GM18520 (cell line): ENCODE results near the gene ZSCAN21.
A peak's percentile ranks its signal among the peaks of the same experiment; 100 is the strongest.
"Not testable (repeated sequence)": the region's sequence is repeated elsewhere in the genome, so short reads cannot be mapped to it uniquely, and the experiment has no call there.

ENCODE experiments used
- ATAC-seq: cut with Tn5 transposase; IDR thresholded peaks from one replicate; pipeline ENCODE4 v1.9.1; 2021; ENCODE audit not compliant: unreplicated experiment

The ZSCAN21 gene

GRCh38 chr7:100049441-100050291 is at the start of gene ZSCAN21:
ZSCAN21 (plus strand) TSS chr7:100049774; CDS start chr7:100057007, 7,233 bp downstream.
- peak; percentile 80 for ATAC-seq

- no peak for ATAC-seq
Measured at GRCh38 chr7:100000239-100000638, 49.3 kb upstream of the ZSCAN21 start.

- ATAC-seq: no peak
Measured at GRCh38 chr7:100003711-100004661, 45.6 kb upstream of the ZSCAN21 start.

GRCh38 chr7:100007887-100008286 is 41.7 kb upstream of the ZSCAN21 start:
- ATAC-seq: no peak

GRCh38 chr7:100008525-100008924 is 41.0 kb upstream of the ZSCAN21 start:
- no peak for ATAC-seq

- ATAC-seq: not testable (repeated sequence)
Measured at GRCh38 chr7:100009952-100010351, 39.6 kb upstream of the ZSCAN21 start.

GRCh38 chr7:100010901-100011300 is 38.7 kb upstream of the ZSCAN21 start:
- no peak for ATAC-seq

- no peak for ATAC-seq
Measured at GRCh38 chr7:100011516-100011915, 38.1 kb upstream of the ZSCAN21 start.

- ATAC-seq: not testable (repeated sequence)
Measured at GRCh38 chr7:100012385-100013327, 36.9 kb upstream of the ZSCAN21 start.

GRCh38 chr7:100013328-100013676 is 36.3 kb upstream of the ZSCAN21 start:
- no peak for ATAC-seq

GRCh38 chr7:100015232-100016214 is 34.1 kb upstream of the ZSCAN21 start, which contains the start of gene ZKSCAN1:
ZKSCAN1 (plus strand) TSS chr7:100015596; CDS start chr7:100023507, 7,911 bp downstream.
- ATAC-seq: peak; percentile 93

GRCh38 chr7:100016215-100016901 is 33.2 kb upstream of the ZSCAN21 start:
- ATAC-seq: no peak

- no peak for ATAC-seq
Measured at GRCh38 chr7:100017300-100017699, 32.3 kb upstream of the ZSCAN21 start.

GRCh38 chr7:100017875-100018274 is 31.7 kb upstream of the ZSCAN21 start:
- ATAC-seq: no peak

- ATAC-seq: no peak
Measured at GRCh38 chr7:100019908-100020307, 29.7 kb upstream of the ZSCAN21 start.

- ATAC-seq: no peak
Measured at GRCh38 chr7:100021297-100021696, 28.3 kb upstream of the ZSCAN21 start.

- ATAC-seq: no peak
Measured at GRCh38 chr7:100022621-100023020, 27.0 kb upstream of the ZSCAN21 start.

GRCh38 chr7:100023526-100023925 is 26.0 kb upstream of the ZSCAN21 start:
- no peak for ATAC-seq
